Mammary epithelial cell (primary cell): ENCODE measurements around the gene RTN4RL1.

Source experiments
- CTCF ChIP-seq, 2 donors: IDR thresholded peaks in 1 of 2; conservative IDR thresholded peaks in 1 of 2; 2 replicates each; pipeline ENCODE4 v1.5.1; 2011 to 2012; ENCODE audit warnings: inconsistent platforms in 2 of 2, low read length in 2 of 2, mild to moderate bottlenecking in 2 of 2, control low read depth in 1 of 2, low read depth in 1 of 2; ENCODE audit not compliant: insufficient read depth in 1 of 2; ENCODE audit errors: extremely low read depth in 1 of 2
- EZH2 ChIP-seq: IDR thresholded peaks from 2 replicates; pipeline ENCODE4 v1.6.1; 2012; ENCODE audit warnings: low read length, inconsistent platforms, borderline replicate concordance

DNA sequence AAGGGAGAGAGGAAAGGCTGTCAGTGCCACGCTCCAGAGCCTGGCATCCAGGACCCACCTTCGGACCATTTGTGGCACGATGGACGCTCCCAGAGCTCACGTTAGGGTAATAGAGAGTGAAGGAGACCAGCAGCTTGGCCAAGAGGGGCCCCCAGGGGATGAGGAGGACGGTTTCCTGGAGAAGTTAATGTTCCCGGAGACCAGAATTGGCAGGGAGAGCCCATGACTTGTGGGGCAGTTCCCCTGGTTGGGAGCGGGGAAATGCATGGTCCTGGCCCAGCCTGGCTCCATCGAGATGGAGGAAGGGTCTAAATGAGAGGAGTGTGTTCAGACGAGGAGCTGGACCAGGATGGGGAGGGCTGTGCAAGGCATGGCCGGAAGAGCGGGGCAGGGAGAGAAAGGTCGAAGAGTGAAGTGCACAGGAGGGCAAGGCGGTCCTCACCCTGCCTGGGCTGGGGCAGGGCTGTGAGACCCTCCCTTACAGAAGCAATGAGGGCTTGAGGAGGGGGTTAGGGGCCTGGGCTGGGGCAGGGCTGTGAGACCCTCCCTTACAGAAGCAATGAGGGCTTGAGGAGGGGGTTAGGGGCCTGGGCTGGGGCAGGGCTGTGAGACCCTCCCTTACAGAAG, 26.9 kb upstream of the RTN4RL1 start:
- TF ChIP-seq CTCF (conservative IDR thresholded peaks at IDR 0.05 in 1 of 2, IDR thresholded peaks at IDR 0.05 in 1 of 2; ENCODE audit: extremely low read depth in 1 of 2, insufficient read depth in 1 of 2, low read depth in 1 of 2, low read length in 2 of 2): no peak
- TF ChIP-seq EZH2: no peak
